ENCODE data around the gene FDX2. TPM values are rescaled to one million over a fixed set of nuclear protein-coding genes. Genes with fewer than 3 reads are reported as not detected.
A peak's percentile ranks its signal among the peaks of the same experiment; 100 is the strongest.

Gene FDX2
- total and polyA plus RNA-seq, 2 of the 13 experiments (the other 11 are each of a cell fraction or from before 2014, with no cell fraction given) = 21.0 to 24.7 TPM

GRCh38 chr19:10271543-10272086 lies 44.2 kb downstream of the FDX2 start:
- in situ Hi-C loops (cut with HindIII; ENCODE audit: extremely low pct_ligation_motif_present, low pct_unique_long_range_greater_than_20kb) (loop anchor here (5.0 kb wide), 1 partner anchor 121 kb away; no protein-coding TSS in a partner anchor), intact Hi-C loops (cut with micrococcal nuclease; ENCODE audit: unreplicated experiment) (loop anchor here (2.0 kb wide), 1 partner anchor 15 kb away; the partner anchor contains the start of gene ICAM4)
- TSS peak; percentile 90 for BruUV-seq (replicated peaks)
- ATAC-seq = peak; percentile 3; the same call in 1 of the 3 replicates
- ChIA-PET CTCF (ENCODE audit: low intra/inter-chr PET ratio, low total read pairs) (interaction anchor here (3.6 kb wide), 1 partner anchor 118 kb away, joined by 47 read pairs; no protein-coding TSS in a partner anchor), POLR2A (interaction anchor here (0.6 to 6.5 kb wide), 22 partner anchors 8 to 234 kb away, joined by 3 to 149 read pairs (median 4); partner anchors contain the start of genes CDC37, ICAM4, ICAM5 and RAVER1)
- H3K9ac ChIP-seq (ENCODE audit: insufficient read depth, low read depth, low read length) = peak overlapping the region; percentile 79
- no peaks in the 10 kb centered on the region for H4K20me1 ChIP-seq (ENCODE audit: insufficient read depth, low read length)
- peaks cover 28% of the 10 kb centered on the region for H3K79me2 ChIP-seq (ENCODE audit: insufficient read depth, low read length)
- no peak overlapping the region for H2AFZ ChIP-seq (ENCODE audit: low read length)
- H3K36me3 ChIP-seq (replicated peaks in 1 of 2; ENCODE audit: control insufficient read depth in 1 of 2, insufficient read depth in 2 of 2, low read length in 2 of 2) = peaks cover 5 to 15% of the 10 kb centered on the region in 2 experiments; a peak in 3 of 5 replicates
- no peaks in the 10 kb centered on the region for H3K27me3 ChIP-seq (ENCODE audit: control insufficient read depth in 1 of 2, insufficient read depth in 2 of 2, low read length in 2 of 2)
- H3K4me1 ChIP-seq (ENCODE audit: insufficient read depth, low read length) = peaks cover 62% of the 10 kb centered on the region
- no peak for FAIRE-seq
- WGBS (ENCODE audit: low lambda C conversion rate) = 34% methylated on average over 8 of the region's 12 CpGs
- peak overlapping the region; percentile 68 to 81 (median 76) for H3K4me3 ChIP-seq (replicated peaks in 1 of 3; ENCODE audit: insufficient read depth in 1 of 3, low read depth in 2 of 3, low read length in 3 of 3)
- H3K27ac ChIP-seq (ENCODE audit: extremely low read length, insufficient read depth, low read length) = peak overlapping the region; percentile 85
- H3K9me3 ChIP-seq (ENCODE audit: low read length) = no peaks in the 10 kb centered on the region
- no peak for DNase-seq (ENCODE audit: low spot score)
- H3K4me2 ChIP-seq (ENCODE audit: low read depth, low read length) = peak overlapping the region; percentile 87
- TF ChIP-seq ZNF24 (IDR thresholded peaks at IDR 0.05) (no peak), SPEN (CRISPR knock-in tag; IDR thresholded peaks at IDR 0.05; ENCODE audit: low read depth) (0 out of 2 replicates have a peak, but pooled peaks have one; percentile 27), ZSCAN21 (CRISPR knock-in tag; IDR thresholded peaks at IDR 0.05; ENCODE audit: borderline replicate concordance) (no peak), NBN (conservative IDR thresholded peaks at IDR 0.05) (no peak), LCORL (IDR thresholded peaks at IDR 0.05) (peak; percentile 85; the same call in 1 of the 2 replicates), LCORL (CRISPR knock-in tag; IDR thresholded peaks at IDR 0.05) (no peak), ZKSCAN5 (CRISPR knock-in tag; IDR thresholded peaks at IDR 0.05) (no peak), ZNF296 (CRISPR knock-in tag; conservative IDR thresholded peaks at IDR 0.05) (no peak), HMGXB4 (CRISPR knock-in tag; IDR thresholded peaks at IDR 0.05; ENCODE audit: borderline replicate concordance in 1 of 2, low read depth in 1 of 2) (no peak)
- TF ChIP-seq, protein P1, sequence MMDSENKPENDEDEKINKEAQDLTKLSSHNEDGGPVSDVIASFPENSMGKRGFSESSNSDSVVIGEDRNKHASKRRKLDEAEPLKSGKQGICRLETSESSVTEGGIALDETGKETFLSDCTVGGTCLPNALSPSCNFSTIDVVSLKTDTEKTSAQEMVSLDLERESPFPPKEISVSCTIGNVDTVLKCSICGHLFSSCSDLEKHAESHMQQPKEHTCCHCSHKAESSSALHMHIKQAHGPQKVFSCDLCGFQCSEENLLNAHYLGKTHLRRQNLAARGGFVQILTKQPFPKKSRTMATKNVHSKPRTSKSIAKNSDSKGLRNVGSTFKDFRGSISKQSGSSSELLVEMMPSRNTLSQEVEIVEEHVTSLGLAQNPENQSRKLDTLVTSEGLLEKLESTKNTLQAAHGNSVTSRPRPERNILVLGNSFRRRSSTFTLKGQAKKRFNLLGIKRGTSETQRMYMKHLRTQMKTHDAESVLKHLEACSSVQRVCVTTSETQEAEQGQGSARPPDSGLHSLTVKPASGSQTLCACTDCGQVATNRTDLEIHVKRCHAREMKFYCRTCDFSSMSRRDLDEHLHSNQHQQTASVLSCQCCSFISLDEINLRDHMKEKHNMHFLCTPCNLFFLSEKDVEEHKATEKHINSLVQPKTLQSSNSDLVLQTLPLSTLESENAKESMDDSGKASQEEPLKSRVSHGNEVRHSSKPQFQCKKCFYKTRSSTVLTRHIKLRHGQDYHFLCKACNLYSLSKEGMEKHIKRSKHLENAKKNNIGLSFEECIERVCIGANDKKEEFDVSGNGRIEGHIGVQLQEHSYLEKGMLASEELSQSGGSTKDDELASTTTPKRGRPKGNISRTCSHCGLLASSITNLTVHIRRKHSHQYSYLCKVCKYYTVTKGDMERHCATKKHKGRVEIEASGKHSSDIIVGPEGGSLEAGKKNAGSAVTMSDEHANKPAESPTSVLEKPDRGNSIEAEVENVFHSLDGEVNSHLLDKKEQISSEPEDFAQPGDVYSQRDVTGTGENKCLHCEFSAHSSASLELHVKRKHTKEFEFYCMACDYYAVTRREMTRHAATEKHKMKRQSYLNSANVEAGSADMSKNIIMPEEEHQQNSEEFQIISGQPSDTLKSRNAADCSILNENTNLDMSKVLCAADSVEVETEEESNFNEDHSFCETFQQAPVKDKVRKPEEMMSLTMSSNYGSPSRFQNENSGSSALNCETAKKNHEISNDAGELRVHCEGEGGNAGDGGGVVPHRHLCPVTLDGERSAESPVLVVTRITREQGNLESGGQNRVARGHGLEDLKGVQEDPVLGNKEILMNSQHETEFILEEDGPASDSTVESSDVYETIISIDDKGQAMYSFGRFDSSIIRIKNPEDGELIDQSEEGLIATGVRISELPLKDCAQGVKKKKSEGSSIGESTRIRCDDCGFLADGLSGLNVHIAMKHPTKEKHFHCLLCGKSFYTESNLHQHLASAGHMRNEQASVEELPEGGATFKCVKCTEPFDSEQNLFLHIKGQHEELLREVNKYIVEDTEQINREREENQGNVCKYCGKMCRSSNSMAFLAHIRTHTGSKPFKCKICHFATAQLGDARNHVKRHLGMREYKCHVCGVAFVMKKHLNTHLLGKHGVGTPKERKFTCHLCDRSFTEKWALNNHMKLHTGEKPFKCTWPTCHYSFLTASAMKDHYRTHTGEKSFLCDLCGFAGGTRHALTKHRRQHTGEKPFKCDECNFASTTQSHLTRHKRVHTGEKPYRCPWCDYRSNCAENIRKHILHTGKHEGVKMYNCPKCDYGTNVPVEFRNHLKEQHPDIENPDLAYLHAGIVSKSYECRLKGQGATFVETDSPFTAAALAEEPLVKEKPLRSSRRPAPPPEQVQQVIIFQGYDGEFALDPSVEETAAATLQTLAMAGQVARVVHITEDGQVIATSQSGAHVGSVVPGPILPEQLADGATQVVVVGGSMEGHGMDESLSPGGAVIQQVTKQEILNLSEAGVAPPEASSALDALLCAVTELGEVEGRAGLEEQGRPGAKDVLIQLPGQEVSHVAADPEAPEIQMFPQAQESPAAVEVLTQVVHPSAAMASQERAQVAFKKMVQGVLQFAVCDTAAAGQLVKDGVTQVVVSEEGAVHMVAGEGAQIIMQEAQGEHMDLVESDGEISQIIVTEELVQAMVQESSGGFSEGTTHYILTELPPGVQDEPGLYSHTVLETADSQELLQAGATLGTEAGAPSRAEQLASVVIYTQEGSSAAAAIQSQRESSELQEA (CRISPR knock-in tag; IDR thresholded peaks at IDR 0.05; ENCODE audit: not compliant biosample characterization) = peak; percentile 12
